ENCODE results near the gene ATP6V1G3. TPM values are rescaled to one million over a fixed set of nuclear protein-coding genes. Genes with fewer than 3 reads are reported as not detected.

The ATP6V1G3 gene
- total and polyA plus RNA-seq, 11 donors = not detected

GRCh38 chr1:198493329-198493728, 47.2 kb downstream of the ATP6V1G3 start:
- intact Hi-C loops (cut with DNase I) = no loop called here
- TF ChIP-seq CTCF (IDR thresholded peaks at IDR 0.05) (no peak), POLR2A (IDR thresholded peaks at IDR 0.05) (no peak)
- 98 to 99% (median 98%) methylated on average over 7 to 10 of the region's 10 CpGs for WGBS, 4 donors

GRCh38 chr1:198492872-198493271, 47.6 kb downstream of the ATP6V1G3 start:
- H3K4me1 ChIP-seq = peaks cover 0 to 15% (median 0%) of the 10 kb centered on the region in 12 donors
- WGBS, 4 donors = 87 to 94% (median 89%) methylated on average over 1 of the region's 1 CpG
- no peak for DNase-seq
- no peaks in the 10 kb centered on the region for H3K27me3 ChIP-seq
- no peaks in the 10 kb centered on the region for H3K9me3 ChIP-seq
- TF ChIP-seq POLR2A (IDR thresholded peaks at IDR 0.05) (no peak), CTCF (IDR thresholded peaks at IDR 0.05) (no peak)
- H3K27ac ChIP-seq = no peak overlapping the region
- H3K4me3 ChIP-seq = no peak overlapping the region
- intact Hi-C loops (cut with DNase I) = no loop called here
- no peaks in the 10 kb centered on the region for H3K36me3 ChIP-seq
- no peak for ATAC-seq

More at GRCh38 chr1:198493329-198493728, 47.2 kb downstream of the ATP6V1G3 start:
- H3K27ac ChIP-seq = no peak overlapping the region
- no peaks in the 10 kb centered on the region for H3K36me3 ChIP-seq
- H3K27me3 ChIP-seq = no peaks in the 10 kb centered on the region
- no peak for DNase-seq
- ATAC-seq = peak in 1 of 4 donors; percentile 31
- peaks cover 0 to 19% (median 0%) of the 10 kb centered on the region in 12 donors for H3K4me1 ChIP-seq
- H3K4me3 ChIP-seq = no peak overlapping the region
- H3K9me3 ChIP-seq = no peaks in the 10 kb centered on the region

DNA sequence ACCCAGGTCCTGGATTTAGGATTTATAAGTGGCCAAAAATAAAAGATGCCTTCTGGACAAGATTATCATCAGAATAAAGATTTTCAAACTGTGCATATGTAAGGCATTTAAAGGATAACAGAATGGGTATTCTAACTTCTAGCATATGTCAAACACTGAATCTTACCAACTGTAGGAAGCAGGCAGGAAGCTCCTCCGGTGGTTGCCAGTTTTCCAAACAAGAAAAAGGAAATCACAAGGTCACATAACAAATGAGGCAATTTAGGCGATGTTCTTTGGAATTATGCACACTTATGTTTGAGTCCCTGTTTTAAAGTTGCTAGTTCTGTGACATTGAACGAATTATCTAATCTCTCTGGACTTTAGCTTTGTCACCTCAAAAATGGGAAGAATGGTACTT, 48.9 kb downstream of the ATP6V1G3 start:
- intact Hi-C loops (cut with DNase I) = no loop called here
- Histone ChIP-seq H3K36me3 (no peaks in the 10 kb centered on the region), H3K4me3 (no peak overlapping the region), H3K4me1 (peaks cover 0 to 2% (median 0%) of the 10 kb centered on the region in 12 donors), H3K27ac (no peak overlapping the region), H3K9me3 (no peaks in the 10 kb centered on the region), H3K27me3 (no peaks in the 10 kb centered on the region)
- TF ChIP-seq CTCF (IDR thresholded peaks at IDR 0.05) (no peak), POLR2A (IDR thresholded peaks at IDR 0.05) (no peak)
- no peak for ATAC-seq
- WGBS, 4 donors = 45 to 59% (median 52%) methylated on average over 3 of the region's 3 CpGs
- no peak for DNase-seq

DNA sequence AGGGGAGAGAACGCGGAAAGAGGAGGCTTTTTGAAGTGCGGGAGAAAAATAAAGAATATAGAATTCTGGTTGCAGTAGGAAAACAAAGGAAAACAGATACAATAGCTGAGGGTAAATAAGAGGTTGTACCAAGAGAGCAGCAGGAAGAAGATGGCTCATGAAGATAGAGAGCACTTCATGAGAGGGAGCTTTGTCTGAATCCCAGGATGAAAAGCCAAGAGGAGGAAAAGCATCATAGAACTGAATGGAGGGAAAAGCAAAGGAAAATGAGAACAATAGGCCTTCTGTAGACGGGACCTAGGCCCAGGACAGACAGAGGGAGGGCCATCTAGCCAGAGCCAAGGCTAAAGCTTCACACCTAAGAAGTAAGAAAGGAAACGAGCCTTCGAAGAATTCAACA, 49.5 kb downstream of the ATP6V1G3 start:
- DNase-seq (no peak), ATAC-seq (no peak)
- Histone ChIP-seq H3K27ac (no peak overlapping the region), H3K9me3 (no peaks in the 10 kb centered on the region), H3K27me3 (no peaks in the 10 kb centered on the region), H3K4me1 (no peaks in the 10 kb centered on the region), H3K4me3 (no peak overlapping the region), H3K36me3 (no peaks in the 10 kb centered on the region)
- intact Hi-C loops (cut with DNase I) = no loop called here
- no peak for TF ChIP-seq CTCF (IDR thresholded peaks at IDR 0.05)
- TF ChIP-seq POLR2A (IDR thresholded peaks at IDR 0.05) = no peak
- WGBS, 4 donors = 80 to 86% (median 84%) methylated on average over 6 of the region's 6 CpGs
